PC-9 (cell line): ENCODE results near the gene TSHR.

Source experiments
- CTCF ChIP-seq: fragments of 200-600 bp; sonication (generic); conservative IDR thresholded peaks from 2 replicates; pipeline ENCODE4 v1.6.1; 2017; ENCODE audit warnings: mixed run types, antibody characterized with exemption, mild to moderate bottlenecking, moderate library complexity
- EZH2 ChIP-seq: fragments of 200-600 bp; sonication (generic); IDR thresholded peaks from 2 replicates; pipeline ENCODE4 v1.8.0; 2017; ENCODE audit warnings: antibody characterized with exemption, low read depth

DNA sequence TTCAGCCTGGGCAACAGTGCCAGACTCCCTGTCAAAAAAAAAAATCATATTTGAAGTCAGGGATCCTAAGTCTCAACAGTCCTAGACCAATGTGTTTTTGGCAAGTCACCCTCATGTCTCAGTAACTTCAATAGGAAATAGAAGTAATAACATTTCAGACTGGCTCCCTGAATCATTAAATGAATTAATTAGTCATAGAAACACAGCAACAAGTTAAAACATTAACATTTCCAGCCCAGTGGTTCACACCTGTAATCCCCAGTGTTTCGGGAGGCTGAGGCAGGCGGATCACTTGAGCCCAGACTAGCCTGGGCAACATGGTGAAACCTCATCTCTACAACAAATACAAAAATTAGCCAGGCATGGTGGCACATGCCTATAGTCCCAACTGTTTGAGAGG lies 140.1 kb downstream of the TSHR start:
- TF ChIP-seq CTCF (no peak), EZH2 (no peak)
